Measurements from ENCODE around the gene KRT38.

The KRT38 gene

DNA sequence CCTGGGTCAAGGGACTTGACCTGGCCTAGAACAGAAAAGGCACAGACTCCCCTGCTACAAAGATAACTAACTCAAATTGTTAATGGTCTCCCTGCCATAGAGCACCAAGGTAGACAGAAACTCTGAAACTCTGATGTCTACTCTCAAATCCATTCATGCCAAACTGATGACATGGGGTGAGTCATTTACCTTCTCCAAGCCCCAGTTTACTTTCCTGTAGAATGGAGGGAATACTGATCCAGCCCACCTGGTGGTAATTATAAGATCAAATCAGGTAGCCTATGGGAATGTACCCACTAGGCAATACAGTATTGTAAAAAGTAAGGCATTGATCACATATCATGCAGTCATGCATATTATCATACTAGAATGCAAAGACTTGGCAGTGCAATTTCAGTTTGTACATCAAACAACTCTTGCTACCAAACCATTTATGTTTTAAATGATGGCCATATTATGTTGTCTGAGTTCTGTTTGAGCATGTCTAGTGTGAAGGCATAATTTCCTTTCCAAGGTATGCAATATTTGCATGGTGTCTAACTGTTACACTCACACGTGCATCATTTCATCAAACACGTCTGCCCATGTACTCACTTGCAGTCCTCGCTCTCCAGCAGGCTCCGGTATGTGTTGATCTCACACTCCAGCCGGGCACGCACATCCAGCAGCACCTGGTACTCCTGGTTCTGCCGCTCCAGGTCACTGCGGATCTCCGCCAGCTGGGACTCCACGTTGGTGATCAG, 46.4 kb downstream of the KRT38 start:
- no peak for DNase-seq

DNA sequence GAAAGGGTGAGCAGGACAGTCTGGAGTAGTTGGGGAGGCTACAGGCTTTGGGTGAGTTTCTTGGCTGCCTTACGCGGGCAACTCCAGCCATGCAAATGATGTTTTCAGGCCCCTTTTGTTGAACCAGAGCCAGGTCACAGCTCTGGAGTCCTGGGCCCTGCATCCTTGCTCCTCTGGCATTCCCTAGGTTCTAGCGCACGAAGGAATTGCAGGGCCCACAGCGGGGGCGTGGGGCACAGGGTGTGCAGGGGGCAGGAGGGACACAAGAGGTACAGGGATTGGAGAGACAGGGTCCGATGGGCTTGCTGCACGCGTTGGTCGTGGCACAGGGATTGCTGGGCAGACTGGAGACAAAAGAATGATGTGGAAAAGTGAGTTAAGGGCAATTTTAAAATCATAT, 47.0 kb downstream of the KRT38 start:
- no peak for DNase-seq

DNA sequence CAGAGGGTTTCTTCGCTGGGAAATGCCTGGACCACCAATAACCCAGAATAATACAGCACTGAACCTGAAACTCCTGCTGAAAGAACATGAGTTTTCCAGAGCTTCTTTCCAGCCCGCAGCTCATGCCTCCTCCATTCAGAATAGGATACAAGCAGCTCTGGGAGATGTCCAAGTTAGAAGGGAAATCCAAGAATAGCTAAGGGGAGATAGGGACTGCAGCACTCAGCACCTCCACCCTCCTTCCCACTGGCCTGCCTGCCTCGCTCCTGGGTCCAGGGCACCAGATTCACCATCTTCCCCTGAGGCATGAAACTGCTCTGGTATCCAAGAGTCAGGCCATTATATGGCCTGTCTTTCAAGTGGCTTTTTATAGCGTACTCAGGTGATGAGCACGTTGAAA, 47.5 kb downstream of the KRT38 start:
- DNase-seq, result no peak

DNA sequence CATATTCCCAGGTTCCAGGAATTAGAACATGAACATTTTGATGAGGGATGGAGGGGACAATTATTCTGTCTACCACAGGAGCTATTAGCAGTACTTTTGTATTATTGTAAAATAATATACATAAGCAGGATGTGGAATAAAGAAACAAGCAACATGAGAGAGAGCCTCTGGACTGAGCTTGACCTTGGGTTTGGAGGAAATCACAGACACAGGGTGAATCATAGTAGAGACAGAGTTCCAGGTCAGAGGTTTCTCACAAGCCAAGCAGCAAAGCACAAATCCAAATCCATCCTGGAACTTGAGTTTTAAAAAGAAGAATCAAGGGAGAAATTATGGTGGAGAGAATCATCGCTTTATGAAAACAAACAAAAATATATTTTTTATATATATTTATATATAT, 48.5 kb downstream of the KRT38 start:
- no peak for DNase-seq

DNA sequence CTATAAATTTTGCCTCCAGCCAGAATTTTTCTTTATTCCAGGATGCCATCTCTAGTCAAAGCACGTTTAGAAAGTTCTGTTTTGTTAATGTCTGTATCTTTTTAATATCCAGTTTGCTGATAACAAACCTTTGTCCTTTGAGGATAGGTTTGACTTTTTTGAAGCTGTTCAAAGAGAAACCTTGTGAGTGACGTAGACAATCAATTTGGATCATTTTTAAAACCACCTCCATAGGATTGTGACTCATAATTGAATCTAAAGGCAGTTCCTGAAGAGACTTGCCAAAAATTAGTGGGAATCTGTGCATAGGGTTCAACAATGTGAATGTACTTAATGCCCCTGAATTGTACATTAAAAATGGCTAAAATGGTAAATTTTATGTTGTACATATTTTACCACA, 49.2 kb downstream of the KRT38 start:
- DNase-seq, result no peak

DNA sequence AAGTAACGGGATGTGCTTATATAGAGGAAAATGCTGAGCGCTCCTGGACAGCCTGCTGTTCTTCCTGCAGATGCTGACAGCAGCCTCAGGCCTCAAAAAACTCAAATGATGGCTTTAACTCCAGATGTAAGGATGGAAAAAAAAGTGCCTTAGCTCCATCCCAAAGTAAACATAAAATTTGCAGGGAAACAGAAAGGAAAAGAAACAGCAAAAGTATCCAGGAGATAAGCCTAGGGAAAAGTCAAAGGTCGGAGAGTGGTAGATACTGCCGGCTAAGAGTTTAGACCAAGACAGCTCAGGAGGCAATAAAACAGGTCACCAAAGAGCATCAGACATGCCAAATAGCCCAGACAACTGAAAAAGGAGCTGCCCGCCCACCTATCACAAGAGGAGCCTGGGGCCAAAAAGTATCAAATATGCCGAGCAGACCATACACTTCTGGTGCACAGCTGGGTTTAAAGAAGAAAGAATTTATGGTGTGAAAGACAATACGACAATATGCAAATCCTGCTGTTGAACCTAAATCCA, 50.3 kb downstream of the KRT38 start:
- no peak for DNase-seq

DNA sequence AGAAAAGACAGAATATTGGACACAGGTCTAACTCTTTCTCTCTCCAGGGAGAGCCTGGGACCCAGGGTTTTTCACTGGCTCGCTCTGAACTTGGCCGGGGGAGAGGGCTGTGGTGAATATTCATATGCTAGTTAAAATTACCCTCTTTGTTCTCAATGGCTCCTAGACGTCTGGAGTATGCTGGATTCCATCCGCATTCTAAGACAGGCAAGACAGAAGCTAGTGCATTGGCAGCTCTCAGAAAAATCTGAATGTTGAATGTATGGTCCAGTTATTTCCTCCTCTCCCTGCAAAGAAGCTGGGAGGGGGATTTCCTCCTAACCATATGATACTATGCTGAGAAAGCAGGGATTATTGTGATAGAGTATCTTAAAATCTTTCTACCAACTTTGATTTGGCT, 53.1 kb downstream of the KRT38 start:
- no peak for DNase-seq

DNA sequence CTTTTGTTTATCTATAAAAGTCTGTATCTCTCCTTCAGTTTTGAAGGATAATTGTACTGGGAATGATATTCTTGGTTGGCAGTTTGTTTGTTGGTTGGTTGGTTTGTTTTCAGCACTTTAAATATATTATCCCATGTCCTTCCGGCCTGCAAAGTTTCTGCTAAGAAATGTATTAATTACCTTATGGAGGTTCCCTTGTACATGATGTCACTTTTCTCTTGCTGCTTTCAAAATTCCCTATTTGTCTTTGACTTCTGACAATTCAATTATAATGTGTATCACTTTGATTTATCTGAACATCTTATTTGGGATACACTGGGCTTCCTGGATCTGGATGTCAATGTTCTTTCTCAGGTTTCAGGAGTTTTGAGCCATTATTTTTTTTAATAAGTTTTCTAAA, 54.6 kb downstream of the KRT38 start:
- no peak for DNase-seq
